Spleen (tissue), 11 donors: Measurements from ENCODE around the gene SLC10A1. TPM values are rescaled to one million over a fixed set of nuclear protein-coding genes. Genes with fewer than 3 reads are reported as not detected.

ENCODE experiments used
- DNase-seq: peaks from one replicate; pipeline ENCODE4 v3.0.0-alpha.2; 2020
- H3K27ac ChIP-seq, 8 donors: fragments of 200-600 bp; sonication (generic) in 7 of 8; 1 replicate in 4 of 8; 2 replicates in 4 of 8; pipeline versions ENCODE4 v1.5.0 to v1.8.0; 2016 to 2021; ENCODE audit warnings: inconsistent platforms in 4 of 8, mild to moderate bottlenecking in 4 of 8, moderate library complexity in 1 of 8
- H3K27me3 ChIP-seq, 7 donors: fragments of 200-600 bp; sonication (generic) in 6 of 7; replicated peaks in 1 of 7; 1 replicate in 4 of 7; 2 replicates in 3 of 7; pipeline versions ENCODE4 v1.5.0 to v1.8.0; 2016 to 2021; ENCODE audit warnings: inconsistent platforms in 3 of 7, mild to moderate bottlenecking in 1 of 7
- H3K36me3 ChIP-seq, 6 donors: fragments of 200-600 bp; sonication (generic) in 5 of 6; 1 replicate in 4 of 6; 2 replicates in 2 of 6; pipeline versions ENCODE4 v1.5.0 to v1.8.0; 2016 to 2021; ENCODE audit warnings: inconsistent platforms in 2 of 6
- H3K4me1 ChIP-seq, 6 donors: fragments of 200-600 bp; sonication (generic) in 5 of 6; 1 replicate in 3 of 6; 2 replicates in 3 of 6; pipeline versions ENCODE4 v1.5.0 to v1.8.0; 2016 to 2021; ENCODE audit warnings: inconsistent platforms in 3 of 6
- H3K4me3 ChIP-seq, 8 donors: fragments of 200-600 bp; sonication (generic) in 7 of 8; 1 replicate in 4 of 8; 2 replicates in 4 of 8; pipeline versions ENCODE4 v1.5.0 to v1.8.0; 2016 to 2021; ENCODE audit warnings: inconsistent platforms in 4 of 8, mild to moderate bottlenecking in 4 of 8, moderate library complexity in 2 of 8
- H3K9me3 ChIP-seq, 8 donors: fragments of 200-600 bp; sonication (generic) in 7 of 8; 1 replicate in 4 of 8; 2 replicates in 4 of 8; pipeline versions ENCODE4 v1.5.0 to v1.8.0; 2016 to 2021; ENCODE audit warnings: inconsistent platforms in 4 of 8
- CTCF ChIP-seq, 11 experiments: fragments of 200-600 bp in 7 of 11; fragments of 450-650 bp in 4 of 11; sonication (generic) in 4 of 11; IDR thresholded peaks in 8 of 11; conservative IDR thresholded peaks in 3 of 11; 1 replicate in 7 of 11; 2 replicates in 4 of 11; pipeline versions ENCODE4 v1.4.0 to v1.8.0; 2016 to 2021; ENCODE audit warnings: antibody characterized with exemption in 11 of 11, inconsistent platforms in 4 of 11, mild to moderate bottlenecking in 1 of 11
- POLR2A ChIP-seq, 3 donors: fragments of 450-650 bp; IDR thresholded peaks; one replicate each; pipeline ENCODE4 v1.5.1; 2017; ENCODE audit warnings: antibody characterized with exemption in 3 of 3, mild to moderate bottlenecking in 1 of 3
- POLR2AphosphoS5 ChIP-seq, 3 donors: sonication (generic); formaldehyde crosslinking; IDR thresholded peaks; one replicate each; pipeline ENCODE4 v1.5.1; 2017; ENCODE audit warnings: antibody characterized with exemption in 3 of 3
- WGBS, 5 donors: extraction: QIAGEN DNeasy Blood & Tissue Kit in 3 of 5; methylation state at CpG; one replicate each; pipeline versions ENCODE4 v1.1.5 to v1.1.7; 2013 to 2018; 5-methylcytosine and 5-hydroxymethylcytosine counted together
- intact Hi-C: fragments of 100-400 bp; cut with DNase I; formaldehyde crosslinking; loops from one replicate; pipeline ENCODE4 v1.15.0; 2023; ENCODE audit warnings: low total_unique reads
- polyA plus RNA-seq, 3 donors: library from polyadenylated mRNA; stranded (reverse); fragments of 200-250 nt; gene quantifications; one replicate each; pipeline ENCODE4 v1.2.1, GENCODE V29; 2013
- total RNA-seq, 7 donors: library from RNA; depleted of rRNA in 3 of 7; stranded (reverse); fragments of >200 nt in 3 of 7; fragmentation: NEBNext Ultra II Directional in 4 of 7; extraction: Animal tissue kit (Norgen Biotek cat#: 25700) in 4 of 7; gene quantifications; one replicate each; pipeline versions ENCODE4 v1.1.0 to v1.2.1, GENCODE V29; 2016 to 2021
- donor health status: healthy with polysubstance abuse.
- donor health status: DM: no; HTN: no; CAD: no; lungs with moderate emphysema.
- donor health status: DM: no; HTN: no; CAD: no.
- donor health status: Bipolar disorder and iron deficiency.
- donor health status: healthy.
- donor health status: DM: no; HTN: no; CAD: no.
- donor health status: DM: yes; HTN: yes; CAD: no.

SLC10A1 gene
- total and polyA plus RNA-seq, 10 donors = not detected

- 73 to 88% (median 81%) methylated on average over 2 of the region's 2 CpGs for WGBS, 5 donors
- Histone ChIP-seq H3K4me1 (no peaks in the 10 kb centered on the region), H3K9me3 (no peaks in the 10 kb centered on the region), H3K36me3 (no peaks in the 10 kb centered on the region), H3K4me3 (no peak overlapping the region), H3K27ac (no peak overlapping the region), H3K27me3 (no peaks in the 10 kb centered on the region)
- no peak for TF ChIP-seq CTCF (IDR thresholded peaks at IDR 0.05 in 8 of 11, conservative IDR thresholded peaks at IDR 0.05 in 3 of 11)
- DNase-seq = no peak
- intact Hi-C loops = no loop called here
Measured at GRCh38 chr14:69804902-69805301, 7.9 kb upstream of the SLC10A1 start.

DNA sequence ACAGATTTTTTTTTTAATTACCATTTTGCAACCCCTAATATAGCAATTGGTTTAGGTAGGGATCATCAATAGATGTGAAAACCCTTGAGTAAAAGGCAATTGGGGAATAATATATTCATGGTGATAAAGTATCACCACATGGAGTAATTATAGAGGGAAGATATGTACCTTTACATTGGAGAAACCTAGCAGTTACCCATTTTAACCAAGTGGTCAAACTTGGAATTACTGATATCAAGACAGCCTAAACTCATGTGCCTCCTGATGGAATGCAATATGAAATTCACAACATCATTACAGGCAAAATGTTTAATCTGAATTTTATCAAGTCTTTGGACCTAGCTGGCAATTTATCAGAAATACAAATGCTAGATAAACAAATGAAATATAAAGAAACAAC is 6.7 kb upstream of the SLC10A1 start:
- no peak overlapping the region for H3K27ac ChIP-seq
- H3K4me1 ChIP-seq = no peaks in the 10 kb centered on the region
- no peak for TF ChIP-seq POLR2AphosphoS5 (IDR thresholded peaks at IDR 0.05)
- no peak overlapping the region for H3K4me3 ChIP-seq
- intact Hi-C loops = no loop called here
- no peaks in the 10 kb centered on the region for H3K36me3 ChIP-seq
- no peaks in the 10 kb centered on the region for H3K27me3 ChIP-seq
- no peaks in the 10 kb centered on the region for H3K9me3 ChIP-seq
- no peak for DNase-seq

DNA sequence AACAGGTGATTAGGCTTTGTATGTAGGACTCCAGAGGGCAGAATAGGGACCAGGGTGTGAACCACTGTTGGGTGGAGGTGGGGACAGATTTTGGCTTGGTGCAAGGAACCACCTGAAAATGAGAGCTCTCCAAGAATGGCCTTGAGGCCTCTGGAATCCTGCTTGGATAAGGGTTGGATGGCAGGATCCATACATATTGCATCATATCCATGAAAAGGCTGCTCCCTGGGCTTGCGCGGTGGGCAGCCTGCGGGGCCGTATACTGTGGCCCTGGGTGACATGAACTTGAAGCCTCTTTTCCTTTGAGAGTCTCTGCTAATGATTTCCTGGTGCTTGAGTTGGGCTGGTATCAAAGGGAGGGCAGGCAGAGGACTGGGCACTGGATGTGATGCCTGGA is 1.3 kb upstream of the SLC10A1 start:
- no peaks in the 10 kb centered on the region for H3K9me3 ChIP-seq
- H3K4me3 ChIP-seq = no peak overlapping the region
- no peak for DNase-seq
- H3K36me3 ChIP-seq = no peaks in the 10 kb centered on the region
- peaks cover 0 to 4% (median 0%) of the 10 kb centered on the region in 7 donors for H3K27me3 ChIP-seq
- no peaks in the 10 kb centered on the region for H3K4me1 ChIP-seq
- H3K27ac ChIP-seq = no peak overlapping the region
- intact Hi-C loops = no loop called here
- 82 to 98% (median 93%) methylated on average over 4 of the region's 4 CpGs for WGBS, 5 donors
- no peak for TF ChIP-seq CTCF (IDR thresholded peaks at IDR 0.05 in 8 of 11, conservative IDR thresholded peaks at IDR 0.05 in 3 of 11)
- no peak for TF ChIP-seq POLR2A (IDR thresholded peaks at IDR 0.05)
- TF ChIP-seq POLR2AphosphoS5 (IDR thresholded peaks at IDR 0.05) = no peak

GRCh38 chr14:69797573-69798338 is 715 bp upstream of the SLC10A1 start:
- Histone ChIP-seq H3K36me3 (no peaks in the 10 kb centered on the region), H3K27ac (no peak overlapping the region), H3K4me1 (no peaks in the 10 kb centered on the region), H3K27me3 (peaks cover 0 to 4% (median 0%) of the 10 kb centered on the region in 7 donors), H3K4me3 (no peak overlapping the region), H3K9me3 (no peaks in the 10 kb centered on the region)
- 66 to 83% (median 78%) methylated on average over 4 to 5 of the region's 5 CpGs for WGBS, 5 donors
- TF ChIP-seq CTCF (IDR thresholded peaks at IDR 0.05 in 8 of 11, conservative IDR thresholded peaks at IDR 0.05 in 3 of 11) = no peak
- no peak for TF ChIP-seq POLR2AphosphoS5 (IDR thresholded peaks at IDR 0.05)
- no peak for TF ChIP-seq POLR2A (IDR thresholded peaks at IDR 0.05)
- intact Hi-C loops = no loop called here
- DNase-seq = no peak
